Neuronal stem cell (in vitro differentiated cells): ENCODE data around the gene TMED10.

Experiments used
- DNase-seq: peaks from one replicate; pipeline ENCODE4 v3.0.0-alpha.2; 2013; ENCODE audit warnings: low spot score
- H2AFZ ChIP-seq: one replicate; pipeline ENCODE4 v1.6.1; 2013; ENCODE audit warnings: mild to moderate bottlenecking, low read length, inconsistent platforms
- H2AK5ac ChIP-seq: 2 replicates; pipeline ENCODE4 v1.6.1; 2013; ENCODE audit warnings: low read depth, mild to moderate bottlenecking, inconsistent platforms, low read length, moderate library complexity, mixed read lengths
- H2BK120ac ChIP-seq: 2 replicates; pipeline ENCODE4 v1.6.1; 2013; ENCODE audit warnings: low read depth, mild to moderate bottlenecking, inconsistent platforms, low read length, moderate library complexity, mixed read lengths
- H2BK12ac ChIP-seq: one replicate; pipeline ENCODE4 v1.6.1; 2013; ENCODE audit warnings: low read length, inconsistent platforms
- H2BK15ac ChIP-seq: 2 replicates; pipeline ENCODE4 v1.6.1; 2013; ENCODE audit warnings: mild to moderate bottlenecking, low read length, inconsistent platforms, mixed read lengths
- H2BK5ac ChIP-seq: one replicate; pipeline ENCODE4 v1.6.1; 2013; ENCODE audit warnings: inconsistent platforms, mild to moderate bottlenecking, low read length, moderate library complexity
- H3K14ac ChIP-seq: one replicate; pipeline ENCODE4 v1.6.1; 2013; ENCODE audit warnings: low read length, inconsistent platforms
- H3K18ac ChIP-seq: 2 replicates; pipeline ENCODE4 v1.6.1; 2013; ENCODE audit warnings: low read length, inconsistent platforms
- H3K23ac ChIP-seq: 2 replicates; pipeline ENCODE4 v1.6.1; 2013; ENCODE audit warnings: low read depth, mild to moderate bottlenecking, mixed read lengths, low read length, inconsistent platforms; ENCODE audit not compliant: poor library complexity
- H3K27ac ChIP-seq: replicated peaks from 3 replicates; pipeline ENCODE4 v1.5.1; 2013; ENCODE audit warnings: low read length, inconsistent platforms
- H3K27me3 ChIP-seq, 3 experiments: 2 replicates each; pipeline ENCODE4 v1.6.1; 2013; ENCODE audit warnings: low read length in 3 of 3, mild to moderate bottlenecking in 2 of 3, inconsistent platforms in 1 of 3, low read depth in 1 of 3, mixed read lengths in 1 of 3, moderate library complexity in 1 of 3; ENCODE audit not compliant: control insufficient read depth in 3 of 3, insufficient read depth in 3 of 3
- H3K36me3 ChIP-seq, 2 donors: replicated peaks in 1 of 2; 2 replicates each; pipeline ENCODE4 v1.6.1; 2013; ENCODE audit warnings: low read length in 2 of 2; ENCODE audit not compliant: control insufficient read depth in 2 of 2, insufficient read depth in 2 of 2
- H3K4ac ChIP-seq: 2 replicates; pipeline ENCODE4 v1.6.1; 2013; ENCODE audit warnings: inconsistent platforms, mild to moderate bottlenecking, low read length, moderate library complexity
- H3K4me1 ChIP-seq, 2 donors: 1 replicate in 1 of 2; 2 replicates in 1 of 2; pipeline ENCODE4 v1.6.1; 2013; ENCODE audit warnings: low read length in 2 of 2, low read depth in 1 of 2; ENCODE audit not compliant: control insufficient read depth in 2 of 2, insufficient read depth in 1 of 2
- H3K4me2 ChIP-seq: one replicate; pipeline ENCODE4 v1.6.1; 2013; ENCODE audit warnings: mild to moderate bottlenecking, low read length, inconsistent platforms; ENCODE audit not compliant: insufficient read depth, poor library complexity, severe bottlenecking
- H3K4me3 ChIP-seq, 2 donors: 2 replicates each; pipeline ENCODE4 v1.5.1; 2013; ENCODE audit warnings: low read length in 2 of 2, mild to moderate bottlenecking in 2 of 2, inconsistent platforms in 1 of 2, moderate library complexity in 1 of 2
- H3K79me1 ChIP-seq: one replicate; pipeline ENCODE4 v1.6.1; 2013; ENCODE audit warnings: low read depth, mild to moderate bottlenecking, inconsistent platforms, low read length, moderate library complexity
- H3K9ac ChIP-seq: one replicate; pipeline ENCODE4 v1.6.1; 2013; ENCODE audit warnings: mild to moderate bottlenecking, low read depth, low read length, inconsistent platforms; ENCODE audit not compliant: poor library complexity
- H3K9me3 ChIP-seq, 2 donors: replicated peaks in 1 of 2; 2 replicates each; pipeline versions ENCODE3 to v1.6.1; 2013; ENCODE audit warnings: low read length in 2 of 2, mild to moderate bottlenecking in 2 of 2, inconsistent platforms in 1 of 2, low read depth in 1 of 2, mixed read lengths in 1 of 2, moderate library complexity in 1 of 2; ENCODE audit not compliant: control insufficient read depth in 2 of 2, insufficient read depth in 1 of 2
- H4K8ac ChIP-seq: one replicate; pipeline ENCODE4 v1.6.1; 2013; ENCODE audit warnings: low read depth, mild to moderate bottlenecking, inconsistent platforms, low read length, moderate library complexity
- H4K91ac ChIP-seq: one replicate; pipeline ENCODE4 v1.6.1; 2013; ENCODE audit warnings: low read length, low read depth, mild to moderate bottlenecking, inconsistent platforms; ENCODE audit not compliant: poor library complexity
- WGBS, 2 donors: extraction: QIAGEN DNeasy Blood & Tissue Kit; methylation state at CpG; one replicate each; pipeline ENCODE4 v1.1.7; 2013; ENCODE audit warnings: missing lambda C conversion rate in 2 of 2, mixed read lengths in 1 of 2; ENCODE audit not compliant: insufficient read length in 2 of 2, insufficient replicate concordance in 1 of 2; ENCODE audit errors: extremely low coverage in 2 of 2; 5-methylcytosine and 5-hydroxymethylcytosine counted together

The TMED10 gene

DNA sequence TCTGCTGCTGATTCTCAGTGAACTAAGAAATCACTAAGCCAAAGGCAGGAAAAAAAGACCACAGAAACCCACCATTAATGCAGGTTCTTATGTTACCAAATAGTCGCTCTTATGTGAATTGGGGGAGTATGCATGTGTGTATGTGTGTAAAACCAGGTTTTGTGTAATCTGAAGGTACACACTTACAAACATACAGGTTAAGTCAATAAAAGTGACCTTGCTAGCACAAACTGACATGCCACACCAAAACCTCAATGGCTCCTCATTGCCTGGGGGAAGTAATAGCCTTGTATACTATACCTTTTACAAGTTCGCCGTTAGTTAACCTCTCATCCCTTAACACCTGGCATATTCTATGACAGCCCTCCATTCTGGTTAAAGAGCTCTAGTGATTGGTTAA is 29.8 kb upstream of the TMED10 start:
- H4K8ac ChIP-seq = no peak overlapping the region
- no peak overlapping the region for H3K23ac ChIP-seq
- no peak overlapping the region for H2BK120ac ChIP-seq
- no peak overlapping the region for H2AK5ac ChIP-seq
- no peaks in the 10 kb centered on the region for H3K4me1 ChIP-seq
- H3K27ac ChIP-seq = no peak overlapping the region
- H2BK5ac ChIP-seq = no peak overlapping the region
- no peak for DNase-seq
- WGBS, 2 donors = no CpG with 5 or more reads among the region's 3 CpGs
- no peak overlapping the region for H3K4ac ChIP-seq
- H3K27me3 ChIP-seq = peaks cover 0 to 8% (median 0%) of the 10 kb centered on the region in 3 experiments
- H4K91ac ChIP-seq = no peak overlapping the region
- no peak overlapping the region for H2BK12ac ChIP-seq
- H3K36me3 ChIP-seq = no peaks in the 10 kb centered on the region
- H3K9ac ChIP-seq = no peak overlapping the region
- no peak overlapping the region for H3K14ac ChIP-seq
- no peaks in the 10 kb centered on the region for H3K79me1 ChIP-seq
- H3K4me2 ChIP-seq = no peak overlapping the region
- no peak overlapping the region for H3K4me3 ChIP-seq
- no peak overlapping the region for H2BK15ac ChIP-seq
- no peak overlapping the region for H2AFZ ChIP-seq
- H3K9me3 ChIP-seq = no peaks in the 10 kb centered on the region
- H3K18ac ChIP-seq = no peak overlapping the region

- H3K27me3 ChIP-seq = peaks cover 0 to 10% (median 0%) of the 10 kb centered on the region in 3 experiments
- H4K8ac ChIP-seq = no peak overlapping the region
- no peaks in the 10 kb centered on the region for H3K36me3 ChIP-seq
- H3K14ac ChIP-seq = no peak overlapping the region
- H3K18ac ChIP-seq = no peak overlapping the region
- no peaks in the 10 kb centered on the region for H3K9me3 ChIP-seq
- H2BK5ac ChIP-seq = no peak overlapping the region
- H2BK120ac ChIP-seq = no peak overlapping the region
- no peak overlapping the region for H2AK5ac ChIP-seq
- H2AFZ ChIP-seq = no peak overlapping the region
- no peak for DNase-seq
- H3K9ac ChIP-seq = no peak overlapping the region
- no peak overlapping the region for H2BK15ac ChIP-seq
- H2BK12ac ChIP-seq = no peak overlapping the region
- H3K79me1 ChIP-seq = no peaks in the 10 kb centered on the region
- no peak overlapping the region for H3K27ac ChIP-seq
- no peak overlapping the region for H3K4me2 ChIP-seq
- no peak overlapping the region for H3K4ac ChIP-seq
- H4K91ac ChIP-seq = no peak overlapping the region
- no CpG with 5 or more reads among the region's 3 CpGs for WGBS, 2 donors
- H3K4me3 ChIP-seq = no peak overlapping the region
- no peak overlapping the region for H3K23ac ChIP-seq
- no peaks in the 10 kb centered on the region for H3K4me1 ChIP-seq
Measured at GRCh38 chr14:75205591-75205990, 29.2 kb upstream of the TMED10 start.

- Histone ChIP-seq H3K4me1 (no peaks in the 10 kb centered on the region), H3K23ac (no peak overlapping the region), H2AK5ac (no peak overlapping the region), H4K91ac (no peak overlapping the region), H3K36me3 (no peaks in the 10 kb centered on the region), H2BK5ac (no peak overlapping the region), H3K27ac (no peak overlapping the region), H4K8ac (no peak overlapping the region), H2BK12ac (no peak overlapping the region), H2AFZ (no peak overlapping the region), H3K9ac (no peak overlapping the region), H2BK15ac (no peak overlapping the region), H3K4me3 (no peak overlapping the region), H3K27me3 (peaks cover 0 to 12% (median 2%) of the 10 kb centered on the region in 3 experiments), H3K79me1 (no peaks in the 10 kb centered on the region), H3K14ac (no peak overlapping the region), H2BK120ac (no peak overlapping the region), H3K18ac (no peak overlapping the region), H3K4ac (no peak overlapping the region), H3K4me2 (no peak overlapping the region), H3K9me3 (no peaks in the 10 kb centered on the region)
- WGBS, 2 donors = no CpG with 5 or more reads among the region's 3 CpGs
- no peak for DNase-seq
Measured at GRCh38 chr14:75204116-75204515, 27.7 kb upstream of the TMED10 start.

- H3K4me1 ChIP-seq = no peaks in the 10 kb centered on the region
- no peaks in the 10 kb centered on the region for H3K9me3 ChIP-seq
- no peak overlapping the region for H2BK15ac ChIP-seq
- no peak for DNase-seq
- H4K91ac ChIP-seq = no peak overlapping the region
- no peak overlapping the region for H3K4ac ChIP-seq
- no peak overlapping the region for H3K14ac ChIP-seq
- no peak overlapping the region for H4K8ac ChIP-seq
- no peak overlapping the region for H3K18ac ChIP-seq
- H3K36me3 ChIP-seq = no peaks in the 10 kb centered on the region
- H2BK5ac ChIP-seq = no peak overlapping the region
- H3K4me3 ChIP-seq = no peak overlapping the region
- no peaks in the 10 kb centered on the region for H3K79me1 ChIP-seq
- H3K4me2 ChIP-seq = no peak overlapping the region
- H2AFZ ChIP-seq = no peak overlapping the region
- peaks cover 0 to 25% (median 2%) of the 10 kb centered on the region in 3 experiments for H3K27me3 ChIP-seq
- H3K23ac ChIP-seq = no peak overlapping the region
- WGBS, 2 donors = no CpG with 5 or more reads among the region's 2 CpGs
- no peak overlapping the region for H2BK12ac ChIP-seq
- no peak overlapping the region for H2AK5ac ChIP-seq
- H3K9ac ChIP-seq = no peak overlapping the region
- H2BK120ac ChIP-seq = no peak overlapping the region
- H3K27ac ChIP-seq = no peak overlapping the region
Measured at GRCh38 chr14:75202657-75203056, 26.2 kb upstream of the TMED10 start.
